ENCODE measurements around the gene DMRT1.

DNA sequence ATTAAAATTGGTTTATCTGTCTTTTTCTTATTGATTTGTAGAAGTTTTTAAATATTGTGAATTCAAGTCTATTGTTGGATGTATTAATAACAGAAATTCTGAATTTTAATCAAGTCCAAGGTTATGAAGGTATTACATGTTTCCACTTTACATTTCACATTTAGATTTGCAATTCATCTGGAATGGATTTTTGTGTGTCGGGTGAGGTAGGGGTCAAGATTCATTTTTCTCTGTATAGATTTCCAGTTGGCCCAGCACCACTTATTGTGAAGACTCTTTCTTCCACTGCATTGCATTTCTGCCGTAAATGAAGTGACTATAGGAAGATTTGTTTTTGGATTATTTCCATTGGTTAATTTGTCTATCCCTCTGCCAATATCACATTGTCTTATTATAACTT, 173.1 kb downstream of the DMRT1 start:
- no peak for TF ChIP-seq EZH2 (IDR thresholded peaks at IDR 0.05; ENCODE audit: borderline replicate concordance, low read depth, low read length, poor library complexity, severe bottlenecking)
- TF ChIP-seq, protein P1, sequence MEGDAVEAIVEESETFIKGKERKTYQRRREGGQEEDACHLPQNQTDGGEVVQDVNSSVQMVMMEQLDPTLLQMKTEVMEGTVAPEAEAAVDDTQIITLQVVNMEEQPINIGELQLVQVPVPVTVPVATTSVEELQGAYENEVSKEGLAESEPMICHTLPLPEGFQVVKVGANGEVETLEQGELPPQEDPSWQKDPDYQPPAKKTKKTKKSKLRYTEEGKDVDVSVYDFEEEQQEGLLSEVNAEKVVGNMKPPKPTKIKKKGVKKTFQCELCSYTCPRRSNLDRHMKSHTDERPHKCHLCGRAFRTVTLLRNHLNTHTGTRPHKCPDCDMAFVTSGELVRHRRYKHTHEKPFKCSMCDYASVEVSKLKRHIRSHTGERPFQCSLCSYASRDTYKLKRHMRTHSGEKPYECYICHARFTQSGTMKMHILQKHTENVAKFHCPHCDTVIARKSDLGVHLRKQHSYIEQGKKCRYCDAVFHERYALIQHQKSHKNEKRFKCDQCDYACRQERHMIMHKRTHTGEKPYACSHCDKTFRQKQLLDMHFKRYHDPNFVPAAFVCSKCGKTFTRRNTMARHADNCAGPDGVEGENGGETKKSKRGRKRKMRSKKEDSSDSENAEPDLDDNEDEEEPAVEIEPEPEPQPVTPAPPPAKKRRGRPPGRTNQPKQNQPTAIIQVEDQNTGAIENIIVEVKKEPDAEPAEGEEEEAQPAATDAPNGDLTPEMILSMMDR (conservative IDR thresholded peaks at IDR 0.05; ENCODE audit: low read depth, low read length) = no peak

Measured in A673 (cell line).